Osteocyte (in vitro differentiated cells): Measurements from ENCODE around the gene MROH8. TPM values are rescaled to one million over a fixed set of nuclear protein-coding genes. Genes with fewer than 3 reads are reported as not detected.

Experiments used
- DNase-seq: peaks from one replicate; pipeline ENCODE4 v3.0.0; 2021; ENCODE audit warnings: mixed read lengths; ENCODE audit not compliant: unreplicated experiment; ENCODE audit errors: extremely low spot score
- H3K27ac Mint-ChIP-seq: one replicate; pipeline ENCODE4 v1.8.0; 2021; ENCODE audit warnings: mild to moderate bottlenecking, mixed read lengths; ENCODE audit not compliant: unreplicated experiment
- H3K27me3 Mint-ChIP-seq: one replicate; pipeline ENCODE4 v1.8.0; 2021; ENCODE audit warnings: mixed read lengths; ENCODE audit not compliant: unreplicated experiment
- H3K36me3 Mint-ChIP-seq: one replicate; pipeline ENCODE4 v1.8.0; 2021; ENCODE audit warnings: mixed read lengths; ENCODE audit not compliant: unreplicated experiment
- H3K4me1 Mint-ChIP-seq: one replicate; pipeline ENCODE4 v1.8.0; 2021; ENCODE audit warnings: mixed read lengths; ENCODE audit not compliant: unreplicated experiment
- H3K4me3 Mint-ChIP-seq: one replicate; pipeline ENCODE4 v1.8.0; 2021; ENCODE audit warnings: mild to moderate bottlenecking, moderate library complexity, mixed read lengths; ENCODE audit not compliant: unreplicated experiment
- H3K9me3 Mint-ChIP-seq: one replicate; pipeline ENCODE4 v1.8.0; 2021; ENCODE audit warnings: mixed read lengths; ENCODE audit not compliant: unreplicated experiment
- total RNA-seq: library from RNA; stranded (reverse); gene quantifications from 2 replicates; pipeline ENCODE4 v1.2.1, GENCODE V29; 2021
- TF ChIP-seq, protein P1 (sequence below): fragments of 200-600 bp; sonication (generic); IDR thresholded peaks from 2 replicates; pipeline ENCODE4 v1.5.0; 2021; ENCODE audit warnings: antibody characterized with exemption, mild to moderate bottlenecking, moderate library complexity

MROH8 gene
- total RNA-seq, 1 donor from 2014 or later: 1.5 TPM

DNA sequence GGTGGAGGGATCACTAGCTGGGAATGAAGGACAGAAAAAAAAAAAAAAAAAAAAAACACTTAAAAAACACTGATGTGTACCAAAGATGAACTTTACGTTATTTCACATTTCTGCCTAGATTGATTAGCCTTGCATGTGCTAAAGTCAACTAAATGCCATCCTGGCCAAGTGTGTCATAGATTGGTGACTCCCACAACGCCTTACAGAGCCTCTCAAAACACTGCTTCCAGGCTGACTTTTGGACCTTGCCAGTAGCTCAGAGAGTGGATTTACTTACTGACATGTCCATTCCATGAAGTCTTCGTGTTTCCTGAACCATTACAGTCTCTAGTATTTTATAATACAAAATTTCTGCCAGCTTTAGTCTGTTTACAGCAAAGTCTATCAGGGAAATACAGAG lies 124.1 kb downstream of the MROH8 start:
- H3K9me3 Mint-ChIP-seq: no peaks in the 10 kb centered on the region
- H3K27ac Mint-ChIP-seq: no peak overlapping the region
- H3K4me3 Mint-ChIP-seq: no peak overlapping the region
- H3K27me3 Mint-ChIP-seq: no peaks in the 10 kb centered on the region
- H3K36me3 Mint-ChIP-seq: peaks cover 36% of the 10 kb centered on the region
- TF ChIP-seq, protein P1, sequence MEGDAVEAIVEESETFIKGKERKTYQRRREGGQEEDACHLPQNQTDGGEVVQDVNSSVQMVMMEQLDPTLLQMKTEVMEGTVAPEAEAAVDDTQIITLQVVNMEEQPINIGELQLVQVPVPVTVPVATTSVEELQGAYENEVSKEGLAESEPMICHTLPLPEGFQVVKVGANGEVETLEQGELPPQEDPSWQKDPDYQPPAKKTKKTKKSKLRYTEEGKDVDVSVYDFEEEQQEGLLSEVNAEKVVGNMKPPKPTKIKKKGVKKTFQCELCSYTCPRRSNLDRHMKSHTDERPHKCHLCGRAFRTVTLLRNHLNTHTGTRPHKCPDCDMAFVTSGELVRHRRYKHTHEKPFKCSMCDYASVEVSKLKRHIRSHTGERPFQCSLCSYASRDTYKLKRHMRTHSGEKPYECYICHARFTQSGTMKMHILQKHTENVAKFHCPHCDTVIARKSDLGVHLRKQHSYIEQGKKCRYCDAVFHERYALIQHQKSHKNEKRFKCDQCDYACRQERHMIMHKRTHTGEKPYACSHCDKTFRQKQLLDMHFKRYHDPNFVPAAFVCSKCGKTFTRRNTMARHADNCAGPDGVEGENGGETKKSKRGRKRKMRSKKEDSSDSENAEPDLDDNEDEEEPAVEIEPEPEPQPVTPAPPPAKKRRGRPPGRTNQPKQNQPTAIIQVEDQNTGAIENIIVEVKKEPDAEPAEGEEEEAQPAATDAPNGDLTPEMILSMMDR: no peak
- H3K4me1 Mint-ChIP-seq: no peaks in the 10 kb centered on the region
- no peak for DNase-seq

- no peak for DNase-seq
- Mint-ChIP-seq H3K27me3 (no peaks in the 10 kb centered on the region), H3K4me3 (no peak overlapping the region), H3K4me1 (no peaks in the 10 kb centered on the region), H3K9me3 (no peaks in the 10 kb centered on the region), H3K36me3 (peaks cover 32% of the 10 kb centered on the region), H3K27ac (no peak overlapping the region)
- TF ChIP-seq, protein P1: no peak
These were observed 126.0 kb downstream of the MROH8 start for GRCh38 chr20:37053230-37053950.

Other genes with a start within 250 kb of the MROH8 start
- gene SAMHD1, start 227.8 kb downstream of the MROH8 start, total RNA-seq: 16.2 and 19.5 TPM in 2 replicates
- gene RBL1, start 83.6 kb downstream of the MROH8 start, total RNA-seq: 6.7 and 7.2 TPM in 2 replicates
- gene RPN2, start 218 bp downstream of the MROH8 start, total RNA-seq: 167 and 168 TPM in 2 replicates
- not detected in 2 replicates for gene GHRH, start 82.3 kb upstream of the MROH8 start, total RNA-seq
- 45.5 and 45.8 TPM in 2 replicates for gene MANBAL, start 110.1 kb upstream of the MROH8 start, total RNA-seq
- 30.1 and 32.5 TPM in 2 replicates for gene SRC, start 166.6 kb upstream of the MROH8 start, total RNA-seq